A549 (cell line): Measurements from ENCODE around the gene ERP44.
"Not testable (repeated sequence)": the region's sequence is repeated elsewhere in the genome, so short reads cannot be mapped to it uniquely, and the experiment has no call there.

Source experiments
- CTCF ChIP-seq: fragments of >200 bp; sonication (Bioruptor Twin); formaldehyde crosslinking; IDR thresholded peaks from 3 replicates; pipeline ENCODE4 v1.5.1; 2016
- EP300 ChIP-seq, 2 experiments: fragments of >200 bp; sonication (Bioruptor Twin); formaldehyde crosslinking; IDR thresholded peaks; 2 replicates in 1 of 2; 3 replicates in 1 of 2; pipeline ENCODE4 v1.6.1; 2016 to 2017
- ESRRA ChIP-seq: fragments of 150-350 bp; IDR thresholded peaks from 2 replicates; pipeline ENCODE4 v1.6.1; 2014; ENCODE audit warnings: mild to moderate bottlenecking, low read length, borderline replicate concordance
- MAZ ChIP-seq: fragments of 150-350 bp; IDR thresholded peaks from 2 replicates; pipeline ENCODE4 v1.6.1; 2014; ENCODE audit warnings: antibody characterized with exemption, low read depth, low read length, borderline replicate concordance
- POLR2A ChIP-seq: IDR thresholded peaks from 2 replicates; pipeline ENCODE4 v1.6.1; 2012; ENCODE audit warnings: mild to moderate bottlenecking, low read length
- RAD21 ChIP-seq, 2 experiments: fragments of >200 bp in 1 of 2; sonication (Bioruptor Twin) in 1 of 2; formaldehyde crosslinking in 1 of 2; IDR thresholded peaks in 1 of 2; conservative IDR thresholded peaks in 1 of 2; 2 replicates in 1 of 2; 3 replicates in 1 of 2; pipeline ENCODE4 v1.6.1; 2012 to 2018; ENCODE audit warnings: inconsistent platforms in 1 of 2
- SMC3 ChIP-seq: fragments of >200 bp; sonication (Bioruptor Twin); formaldehyde crosslinking; IDR thresholded peaks from 3 replicates; pipeline ENCODE4 v1.6.1; 2018; ENCODE audit warnings: inconsistent platforms
- SREBF2 ChIP-seq: fragments of 450-650 bp; IDR thresholded peaks from 2 replicates; pipeline ENCODE4 v1.6.1; 2014; ENCODE audit warnings: mild to moderate bottlenecking, moderate library complexity
- TFCP2L1 ChIP-seq: fragments of 250-450 bp; sonication (Bioruptor Pico); IDR thresholded peaks from 2 replicates; pipeline ENCODE4 v1.5.0; 2021; ENCODE audit warnings: mild to moderate bottlenecking
- ZC3H11A ChIP-seq: fragments of 450-650 bp; IDR thresholded peaks from 2 replicates; pipeline ENCODE4 v1.6.1; 2014; ENCODE audit warnings: antibody characterized with exemption, mild to moderate bottlenecking

GRCh38 chr9:99990508-99990907, 108.3 kb downstream of the ERP44 start:
- TF ChIP-seq MAZ; ZC3H11A; SREBF2; RAD21 (conservative IDR thresholded peaks at IDR 0.05 in 1 of 2, IDR thresholded peaks at IDR 0.05 in 1 of 2); SMC3; EP300 (IDR thresholded peaks at IDR 0.05); CTCF; TFCP2L1 (CRISPR knock-in tag); ESRRA; POLR2A: not testable (repeated sequence)
